WTC11 (cell line): ENCODE measurements around the gene MYBPHL.

Experiments
- JUN ChIP-seq: sonication (generic); formaldehyde crosslinking; IDR thresholded peaks from 2 replicates; pipeline ENCODE4 v1.8.0; 2023; ENCODE audit warnings: mild to moderate bottlenecking, missing genetic modification reagents
- MAX ChIP-seq: sonication (generic); formaldehyde crosslinking; IDR thresholded peaks from 2 replicates; pipeline ENCODE4 v1.8.0; 2022; ENCODE audit warnings: mild to moderate bottlenecking, missing genetic modification reagents
- USF2 ChIP-seq: sonication (generic); formaldehyde crosslinking; IDR thresholded peaks from 2 replicates; pipeline ENCODE4 v1.8.1; 2023; ENCODE audit warnings: mild to moderate bottlenecking, missing genetic modification reagents, moderate library complexity
- ZNF219 ChIP-seq: sonication (generic); formaldehyde crosslinking; IDR thresholded peaks from 2 replicates; pipeline ENCODE4 v1.8.0; 2023; ENCODE audit warnings: missing genetic modification reagents, mild to moderate bottlenecking, borderline replicate concordance
- ZNF317 ChIP-seq: sonication (generic); formaldehyde crosslinking; IDR thresholded peaks from 2 replicates; pipeline ENCODE4 v1.8.1; 2023; ENCODE audit warnings: low read depth, mild to moderate bottlenecking, moderate library complexity, missing genetic modification reagents, borderline replicate concordance
- TF ChIP-seq, protein P1 (sequence below): sonication (generic); formaldehyde crosslinking; conservative IDR thresholded peaks from 2 replicates; pipeline ENCODE4 v1.8.1; 2022; ENCODE audit warnings: mild to moderate bottlenecking, missing genetic modification reagents

DNA sequence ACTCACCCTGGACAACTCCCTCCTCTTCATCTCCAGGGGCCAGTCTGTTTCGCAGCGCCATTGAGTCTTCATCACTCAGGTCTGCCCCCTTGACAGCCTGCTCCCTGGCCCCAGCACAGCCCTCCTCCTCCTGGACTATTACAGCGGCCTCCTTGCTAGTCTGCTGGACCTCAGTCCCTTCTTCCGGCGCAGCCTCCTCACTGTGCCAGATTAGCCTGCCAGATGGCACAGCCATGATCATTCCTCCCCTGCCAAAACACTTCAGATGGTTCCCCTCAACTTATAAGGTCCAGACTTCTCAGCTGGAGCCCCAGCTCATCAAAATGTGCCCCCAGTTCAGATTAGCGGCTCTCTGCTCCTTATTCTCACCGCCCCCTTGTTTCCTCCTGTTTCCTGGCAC is 64.4 kb downstream of the MYBPHL start:
- TF ChIP-seq ZNF219 (CRISPR knock-in tag): no peak
- TF ChIP-seq JUN (CRISPR knock-in tag): no peak
- TF ChIP-seq ZNF317 (CRISPR knock-in tag): no peak
- TF ChIP-seq, protein P1, sequence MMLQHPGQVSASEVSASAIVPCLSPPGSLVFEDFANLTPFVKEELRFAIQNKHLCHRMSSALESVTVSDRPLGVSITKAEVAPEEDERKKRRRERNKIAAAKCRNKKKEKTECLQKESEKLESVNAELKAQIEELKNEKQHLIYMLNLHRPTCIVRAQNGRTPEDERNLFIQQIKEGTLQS: no peak
- TF ChIP-seq MAX (CRISPR knock-in tag): no peak
- TF ChIP-seq USF2: no peak
